Omental fat pad (tissue), 4 donors: Measurements from ENCODE around the gene DGKD. TPM values are rescaled to one million over a fixed set of nuclear protein-coding genes. Genes with fewer than 3 reads are reported as not detected.

Experiments used
- ATAC-seq: fragments of 150-250 bp; one replicate; pipeline ENCODE4 v1.9.1; 2016; ENCODE audit warnings: mild to moderate bottlenecking, moderate library complexity; ENCODE audit not compliant: low FRiP score
- DNase-seq: peaks from one replicate; pipeline ENCODE4 v3.0.0-alpha.2; 2019; ENCODE audit warnings: low spot score
- CTCF ChIP-seq, 3 donors: fragments of 450-650 bp; IDR thresholded peaks; one replicate each; pipeline ENCODE4 v1.5.1; 2016 to 2017; ENCODE audit warnings: antibody characterized with exemption in 3 of 3, mild to moderate bottlenecking in 3 of 3, moderate library complexity in 2 of 3
- total RNA-seq, 4 donors: library from RNA; depleted of rRNA; stranded (reverse); fragments of >200 nt; gene quantifications; one replicate each; pipeline ENCODE4 v1.1.0, GENCODE V29; 2016

DGKD gene
- total RNA-seq, 4 donors from 2014 or later, result 15.3 to 37.5 (median 22.9) TPM

GRCh38 chr2:233453111-233453915 lies 99.0 kb downstream of the DGKD start:
- no peak for TF ChIP-seq CTCF (IDR thresholded peaks at IDR 0.05)
- DNase-seq, result no peak
- ATAC-seq, result no peak

GRCh38 chr2:233453916-233454315 lies 99.6 kb downstream of the DGKD start:
- no peak for ATAC-seq
- no peak for TF ChIP-seq CTCF (IDR thresholded peaks at IDR 0.05)
- no peak for DNase-seq

GRCh38 chr2:233455006-233455405 lies 100.7 kb downstream of the DGKD start:
- ATAC-seq, result no peak
- no peak for TF ChIP-seq CTCF (IDR thresholded peaks at IDR 0.05)
- no peak for DNase-seq

- ATAC-seq (no peak), DNase-seq (no peak)
- no peak for TF ChIP-seq CTCF (IDR thresholded peaks at IDR 0.05)
Measured at GRCh38 chr2:233455491-233455890, 101.2 kb downstream of the DGKD start.

GRCh38 chr2:233456111-233456510 lies 101.8 kb downstream of the DGKD start:
- ATAC-seq, result no peak
- TF ChIP-seq CTCF (IDR thresholded peaks at IDR 0.05), result no peak
- no peak for DNase-seq

- DNase-seq (no peak), ATAC-seq (no peak)
- no peak for TF ChIP-seq CTCF (IDR thresholded peaks at IDR 0.05)
Measured at GRCh38 chr2:233456934-233457333, 102.6 kb downstream of the DGKD start.

GRCh38 chr2:233457356-233457755 lies 103.1 kb downstream of the DGKD start:
- DNase-seq, result no peak
- no peak for ATAC-seq
- TF ChIP-seq CTCF (IDR thresholded peaks at IDR 0.05), result no peak
